HCT116 (cell line): ENCODE results near the gene MAP3K3.

ENCODE experiments used
- ATF3 ChIP-seq: IDR thresholded peaks from 2 replicates; pipeline ENCODE4 v1.6.1; 2012
- CEBPB ChIP-seq: IDR thresholded peaks from 2 replicates; pipeline ENCODE4 v1.6.1; 2012; ENCODE audit warnings: low read depth
- CTCF ChIP-seq, 3 experiments: fragments of 200-600 bp in 1 of 3; sonication (generic) in 1 of 3; IDR thresholded peaks in 2 of 3; conservative IDR thresholded peaks in 1 of 3; 2 replicates each; pipeline ENCODE4 v1.5.1; 2012 to 2017; ENCODE audit warnings: low read depth in 2 of 3, low read length in 2 of 3, antibody characterized with exemption in 1 of 3, borderline replicate concordance in 1 of 3, control low read depth in 1 of 3, mild to moderate bottlenecking in 1 of 3, mixed read lengths in 1 of 3, mixed run types in 1 of 3, moderate library complexity in 1 of 3; ENCODE audit not compliant: insufficient read depth in 1 of 3
- EZH2 ChIP-seq: fragments of 200-600 bp; sonication (generic); IDR thresholded peaks from 2 replicates; pipeline ENCODE4 v1.6.1; 2017; ENCODE audit warnings: antibody characterized with exemption, mixed run types
- FOSL1 ChIP-seq: IDR thresholded peaks from 2 replicates; pipeline ENCODE4 v1.6.1; 2012; ENCODE audit warnings: low read depth
- MAX ChIP-seq: IDR thresholded peaks from 2 replicates; pipeline ENCODE4 v1.6.1; 2012
- POLR2A ChIP-seq: IDR thresholded peaks from 2 replicates; pipeline ENCODE4 v1.7.0; 2011; ENCODE audit warnings: borderline replicate concordance; ENCODE audit not compliant: insufficient read depth, insufficient read length; ENCODE audit errors: extremely low read depth
- POLR2AphosphoS5 ChIP-seq: IDR thresholded peaks from 2 replicates; pipeline ENCODE4 v1.6.1; 2011; ENCODE audit warnings: mild to moderate bottlenecking, low read depth, low read length, moderate library complexity
- RAD21 ChIP-seq: IDR thresholded peaks from 2 replicates; pipeline ENCODE4 v1.6.1; 2012; ENCODE audit warnings: low read depth, mild to moderate bottlenecking
- REST ChIP-seq: IDR thresholded peaks from 2 replicates; pipeline ENCODE4 v1.6.1; 2012; ENCODE audit warnings: low read depth
- SIN3A ChIP-seq: IDR thresholded peaks from 2 replicates; pipeline ENCODE4 v1.6.1; 2012; ENCODE audit warnings: low read depth
- TCF7L2 ChIP-seq: IDR thresholded peaks from 2 replicates; pipeline ENCODE4 v1.7.0; 2011; ENCODE audit warnings: borderline replicate concordance, inconsistent platforms; ENCODE audit not compliant: insufficient read depth, insufficient read length; ENCODE audit errors: extremely low read depth

- TF ChIP-seq REST, result no peak
- TF ChIP-seq RAD21, result no peak
- no peak for TF ChIP-seq ATF3
- TF ChIP-seq POLR2A, result no peak
- TF ChIP-seq CTCF (IDR thresholded peaks at IDR 0.05 in 2 of 3, conservative IDR thresholded peaks at IDR 0.05 in 1 of 3; ENCODE audit: borderline replicate concordance in 1 of 3, insufficient read depth in 1 of 3, low read depth in 2 of 3, low read length in 2 of 3), result no peak
- no peak for TF ChIP-seq POLR2AphosphoS5
- no peak for TF ChIP-seq MAX
- no peak for TF ChIP-seq TCF7L2
- no peak for TF ChIP-seq EZH2
- TF ChIP-seq CEBPB, result no peak
- TF ChIP-seq SIN3A, result no peak
- TF ChIP-seq FOSL1, result no peak
These were observed 30.8 kb downstream of the MAP3K3 start for GRCh38 chr17:63653050-63653449.
